Measurements from ENCODE around the gene DDX6. TPM values are rescaled to one million over a fixed set of nuclear protein-coding genes. Genes with fewer than 3 reads are reported as not detected.

The DDX6 gene
- total and polyA plus RNA-seq, 4 donors, result 19.9 to 209 (median 61.7) TPM

GRCh38 chr11:118819334-118820024, 28.5 kb upstream of the DDX6 start:
- Histone ChIP-seq H3K9ac (ENCODE audit: insufficient read depth in 1 of 2, low read length in 2 of 2) (no peak overlapping the region), H3K27ac (ENCODE audit: low read depth in 1 of 2, low read length in 1 of 2) (no peak overlapping the region), H3K4me1 (ENCODE audit: control insufficient read depth in 5 of 5, insufficient read depth in 5 of 5, low read length in 5 of 5) (peaks cover 0 to 4% (median 0%) of the 10 kb centered on the region in 5 donors), H3K4me3 (no peak overlapping the region), H3K27me3 (ENCODE audit: control insufficient read depth in 3 of 3, insufficient read depth in 3 of 3, low read length in 2 of 3) (no peaks in the 10 kb centered on the region), H3K36me3 (ENCODE audit: control insufficient read depth in 4 of 4, insufficient read depth in 4 of 4, low read length in 4 of 4) (no peaks in the 10 kb centered on the region), H3K9me3 (ENCODE audit: control insufficient read depth in 4 of 4, insufficient read depth in 3 of 4, low read length in 3 of 4) (no peaks in the 10 kb centered on the region)
- 82 to 91% methylated on average over 7 of the region's 7 CpGs for WGBS, 2 donors
- TF ChIP-seq, protein P1, sequence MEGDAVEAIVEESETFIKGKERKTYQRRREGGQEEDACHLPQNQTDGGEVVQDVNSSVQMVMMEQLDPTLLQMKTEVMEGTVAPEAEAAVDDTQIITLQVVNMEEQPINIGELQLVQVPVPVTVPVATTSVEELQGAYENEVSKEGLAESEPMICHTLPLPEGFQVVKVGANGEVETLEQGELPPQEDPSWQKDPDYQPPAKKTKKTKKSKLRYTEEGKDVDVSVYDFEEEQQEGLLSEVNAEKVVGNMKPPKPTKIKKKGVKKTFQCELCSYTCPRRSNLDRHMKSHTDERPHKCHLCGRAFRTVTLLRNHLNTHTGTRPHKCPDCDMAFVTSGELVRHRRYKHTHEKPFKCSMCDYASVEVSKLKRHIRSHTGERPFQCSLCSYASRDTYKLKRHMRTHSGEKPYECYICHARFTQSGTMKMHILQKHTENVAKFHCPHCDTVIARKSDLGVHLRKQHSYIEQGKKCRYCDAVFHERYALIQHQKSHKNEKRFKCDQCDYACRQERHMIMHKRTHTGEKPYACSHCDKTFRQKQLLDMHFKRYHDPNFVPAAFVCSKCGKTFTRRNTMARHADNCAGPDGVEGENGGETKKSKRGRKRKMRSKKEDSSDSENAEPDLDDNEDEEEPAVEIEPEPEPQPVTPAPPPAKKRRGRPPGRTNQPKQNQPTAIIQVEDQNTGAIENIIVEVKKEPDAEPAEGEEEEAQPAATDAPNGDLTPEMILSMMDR (IDR thresholded peaks at IDR 0.05; ENCODE audit: control extremely low read depth, extremely low read depth), result no peak
- DNase-seq (no peak), ATAC-seq (ENCODE audit: insufficient read depth, low FRiP score) (no peak)

DNA sequence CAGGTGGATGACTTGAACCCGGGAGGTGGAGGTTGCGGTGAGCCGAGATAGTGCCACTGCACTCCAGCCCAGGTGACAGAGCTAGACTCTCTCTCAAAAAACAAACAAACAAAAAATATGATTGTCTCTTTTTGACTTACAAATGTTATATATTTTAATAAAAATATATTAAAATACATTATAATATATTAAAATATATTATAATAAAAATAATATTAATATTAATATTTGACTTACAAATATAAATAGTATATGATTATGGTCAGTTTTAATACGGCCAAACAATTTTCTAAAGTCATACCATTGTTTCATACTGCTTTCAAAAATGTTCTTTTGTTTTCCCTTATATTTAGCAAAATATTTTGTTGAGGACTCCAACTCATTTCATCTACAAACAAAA, 27.2 kb upstream of the DDX6 start:
- ATAC-seq (ENCODE audit: insufficient read depth, low FRiP score) (no peak), DNase-seq (no peak)
- Histone ChIP-seq H3K27ac (ENCODE audit: low read depth in 1 of 2, low read length in 1 of 2) (no peak overlapping the region), H3K27me3 (ENCODE audit: control insufficient read depth in 3 of 3, insufficient read depth in 3 of 3, low read length in 2 of 3) (no peaks in the 10 kb centered on the region), H3K4me1 (ENCODE audit: control insufficient read depth in 5 of 5, insufficient read depth in 5 of 5, low read length in 5 of 5) (peaks cover 0 to 4% (median 0%) of the 10 kb centered on the region in 5 donors), H3K9ac (ENCODE audit: insufficient read depth in 1 of 2, low read length in 2 of 2) (no peak overlapping the region), H3K36me3 (ENCODE audit: control insufficient read depth in 4 of 4, insufficient read depth in 4 of 4, low read length in 4 of 4) (no peaks in the 10 kb centered on the region), H3K4me3 (no peak overlapping the region), H3K9me3 (ENCODE audit: control insufficient read depth in 4 of 4, insufficient read depth in 3 of 4, low read length in 3 of 4) (no peaks in the 10 kb centered on the region)
- TF ChIP-seq, protein P1 (IDR thresholded peaks at IDR 0.05; ENCODE audit: control extremely low read depth, extremely low read depth), result no peak
- 93 to 96% methylated on average over 4 of the region's 4 CpGs for WGBS, 2 donors

DNA sequence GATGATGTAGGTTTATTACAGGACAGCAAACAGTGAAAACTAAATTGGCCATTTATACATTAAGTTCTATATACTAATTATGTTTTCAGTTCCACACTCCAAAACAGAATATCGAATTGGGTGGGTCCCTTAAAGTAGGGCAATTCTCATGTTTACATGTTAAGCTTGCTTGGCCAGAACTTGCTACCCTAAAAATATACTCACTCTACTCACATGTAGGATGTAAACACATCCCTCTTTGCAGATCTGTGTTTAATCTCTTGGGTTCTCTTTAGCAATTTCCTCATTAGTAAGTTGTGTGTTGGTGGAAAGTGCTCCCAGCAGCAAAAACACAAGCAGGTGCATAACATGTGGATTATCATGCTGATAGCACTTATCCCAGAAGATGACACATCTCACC, 22.6 kb upstream of the DDX6 start:
- Histone ChIP-seq H3K9ac (ENCODE audit: insufficient read depth in 1 of 2, low read length in 2 of 2) (no peak overlapping the region), H3K4me1 (ENCODE audit: control insufficient read depth in 5 of 5, insufficient read depth in 5 of 5, low read length in 5 of 5) (no peaks in the 10 kb centered on the region), H3K4me3 (no peak overlapping the region), H3K27me3 (ENCODE audit: control insufficient read depth in 3 of 3, insufficient read depth in 3 of 3, low read length in 2 of 3) (no peaks in the 10 kb centered on the region), H3K36me3 (ENCODE audit: control insufficient read depth in 4 of 4, insufficient read depth in 4 of 4, low read length in 4 of 4) (no peaks in the 10 kb centered on the region), H3K9me3 (ENCODE audit: control insufficient read depth in 4 of 4, insufficient read depth in 3 of 4, low read length in 3 of 4) (peaks cover 0 to 2% (median 0%) of the 10 kb centered on the region in 4 donors), H3K27ac (ENCODE audit: low read depth in 1 of 2, low read length in 1 of 2) (no peak overlapping the region)
- ATAC-seq (ENCODE audit: insufficient read depth, low FRiP score), result no peak
- DNase-seq, result no peak
- WGBS, 2 donors, result 56 to 89% methylated on average over 1 of the region's 1 CpG
- TF ChIP-seq, protein P1 (IDR thresholded peaks at IDR 0.05; ENCODE audit: control extremely low read depth, extremely low read depth), result no peak

DNA sequence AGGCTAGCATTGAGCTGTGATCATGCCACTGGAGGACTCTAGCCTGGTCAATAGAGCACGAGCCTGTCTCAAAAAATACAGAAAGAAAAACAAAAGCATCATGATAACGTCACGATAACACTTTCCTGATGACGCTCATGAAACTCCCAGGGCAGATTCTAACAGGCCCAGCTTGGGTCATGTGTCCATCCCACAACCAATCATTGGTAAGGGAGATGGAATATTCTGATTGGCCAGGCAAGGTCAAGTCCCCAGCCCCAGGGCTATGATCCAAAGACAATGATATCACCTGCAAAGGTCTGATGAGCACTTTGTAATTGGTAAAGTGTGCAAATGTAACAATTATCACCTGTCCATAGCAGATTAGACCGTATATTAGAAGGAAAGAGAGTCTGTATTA, 21.5 kb upstream of the DDX6 start:
- TF ChIP-seq, protein P1 (IDR thresholded peaks at IDR 0.05; ENCODE audit: control extremely low read depth, extremely low read depth), result no peak
- no peak overlapping the region for H3K27ac ChIP-seq (ENCODE audit: low read depth in 1 of 2, low read length in 1 of 2)
- no peaks in the 10 kb centered on the region for H3K27me3 ChIP-seq (ENCODE audit: control insufficient read depth in 3 of 3, insufficient read depth in 3 of 3, low read length in 2 of 3)
- 45 to 73% methylated on average over 4 of the region's 5 CpGs for WGBS, 2 donors
- no peak overlapping the region for H3K9ac ChIP-seq (ENCODE audit: insufficient read depth in 1 of 2, low read length in 2 of 2)
- no peaks in the 10 kb centered on the region for H3K36me3 ChIP-seq (ENCODE audit: control insufficient read depth in 4 of 4, insufficient read depth in 4 of 4, low read length in 4 of 4)
- H3K9me3 ChIP-seq (ENCODE audit: control insufficient read depth in 4 of 4, insufficient read depth in 3 of 4, low read length in 3 of 4), result peaks cover 0 to 2% (median 0%) of the 10 kb centered on the region in 4 donors
- no peak for ATAC-seq (ENCODE audit: insufficient read depth, low FRiP score)
- no peak overlapping the region for H3K4me3 ChIP-seq
- no peak for DNase-seq
- H3K4me1 ChIP-seq (ENCODE audit: control insufficient read depth in 5 of 5, insufficient read depth in 5 of 5, low read length in 5 of 5), result no peaks in the 10 kb centered on the region
